ENCODE data around the gene PMEPA1. TPM values are rescaled to one million over a fixed set of nuclear protein-coding genes. Genes with fewer than 3 reads are reported as not detected.

PMEPA1 gene, protein sequence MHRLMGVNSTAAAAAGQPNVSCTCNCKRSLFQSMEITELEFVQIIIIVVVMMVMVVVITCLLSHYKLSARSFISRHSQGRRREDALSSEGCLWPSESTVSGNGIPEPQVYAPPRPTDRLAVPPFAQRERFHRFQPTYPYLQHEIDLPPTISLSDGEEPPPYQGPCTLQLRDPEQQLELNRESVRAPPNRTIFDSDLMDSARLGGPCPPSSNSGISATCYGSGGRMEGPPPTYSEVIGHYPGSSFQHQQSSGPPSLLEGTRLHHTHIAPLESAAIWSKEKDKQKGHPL
- 1 to 10 TPM; 1.6 to 2.3 TPM for total RNA-seq

DNA sequence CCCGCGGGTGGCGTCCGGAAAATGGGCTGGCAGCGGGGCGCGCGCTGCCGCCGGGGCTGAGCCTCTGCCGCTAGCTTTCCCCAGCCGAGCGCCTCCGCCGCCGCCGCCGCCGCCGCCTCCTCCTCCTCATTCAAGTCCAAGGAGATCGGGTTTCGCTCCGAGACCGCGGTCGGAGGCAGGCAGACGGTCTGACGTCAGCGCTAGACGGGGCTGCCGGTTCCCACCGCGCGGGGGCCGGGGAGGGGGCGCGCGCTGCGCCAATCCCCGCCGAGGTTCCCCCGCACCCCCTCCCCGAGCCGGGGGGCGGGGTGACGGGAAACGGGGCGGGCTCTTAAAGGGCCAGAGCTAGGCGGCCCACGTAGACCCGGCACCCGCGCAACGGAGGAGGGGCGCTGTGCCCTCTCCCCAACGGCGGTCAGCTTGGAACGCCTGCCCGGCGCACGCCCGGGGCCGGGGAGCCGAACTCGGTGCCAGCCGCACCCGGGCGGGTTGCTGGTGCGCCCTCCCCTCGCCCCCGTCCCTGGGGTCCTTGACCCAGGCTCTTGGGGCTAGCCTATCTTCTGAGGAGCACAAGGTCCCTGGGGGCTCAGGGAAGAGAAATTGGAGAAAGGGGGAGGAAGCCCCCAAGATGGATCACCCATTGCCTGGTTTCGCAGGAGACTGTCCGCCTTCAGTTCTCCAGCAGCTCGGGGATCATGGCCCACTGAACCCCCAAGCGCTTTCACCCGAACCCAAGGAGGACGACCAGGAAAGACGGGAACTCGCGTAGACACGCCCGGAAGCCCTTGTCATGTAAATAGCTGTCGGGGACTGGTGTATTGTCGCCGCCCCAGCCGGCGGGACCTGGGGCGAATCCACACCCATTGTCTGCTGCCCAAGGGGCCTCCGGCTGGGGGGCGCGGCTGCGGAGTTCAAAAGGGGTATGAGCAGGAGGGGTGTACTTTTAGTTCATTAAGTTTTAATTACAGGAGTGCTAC is at the start of gene PMEPA1:
TSS of gene PMEPA1 (minus strand) at position 193 of the 977 bp plus-strand sequence. CDS start 433 bp downstream, outside the sequence.
- ATAC-seq (replicated peaks): peak; percentile 90
- Mint-ChIP-seq H3K27ac (peak within 1 kb of the TSS; percentile 80), H3K4me1 (peaks cover 4% of the 10 kb centered on the region), H3K4me3 (peak within 1 kb of the TSS; percentile 89), H3K36me3 (ENCODE audit: low read depth) (peaks cover 4% of the 10 kb centered on the region), H3K9me3 (no peaks in the 10 kb centered on the region), H3K27me3 (peaks cover 4% of the 10 kb centered on the region)

DNA sequence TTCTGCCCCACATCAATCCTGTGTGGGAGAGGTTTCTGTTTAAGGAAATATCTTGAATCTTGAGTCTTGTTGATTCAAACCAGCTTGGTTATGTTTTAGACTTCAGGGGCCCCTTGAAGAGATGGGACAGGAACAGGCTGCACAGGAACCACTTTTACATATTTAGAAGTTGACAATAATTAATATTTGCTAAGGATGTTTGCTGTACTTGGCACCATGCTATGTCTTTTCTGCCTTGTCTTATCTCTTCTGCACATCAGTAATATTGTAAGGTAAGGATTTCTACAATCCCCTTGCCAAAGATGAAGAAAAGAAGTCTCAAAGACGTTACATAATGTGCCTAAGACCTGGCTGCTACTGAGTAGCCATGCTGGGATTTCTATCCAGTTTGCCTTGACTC is 48.0 kb upstream of the PMEPA1 start:
- Mint-ChIP-seq H3K9me3 (no peaks in the 10 kb centered on the region), H3K27me3 (peaks cover 50% of the 10 kb centered on the region), H3K4me1 (no peaks in the 10 kb centered on the region), H3K27ac (no peak overlapping the region), H3K36me3 (ENCODE audit: low read depth) (no peaks in the 10 kb centered on the region), H3K4me3 (no peak overlapping the region)
- ATAC-seq (replicated peaks): no peak

DNA sequence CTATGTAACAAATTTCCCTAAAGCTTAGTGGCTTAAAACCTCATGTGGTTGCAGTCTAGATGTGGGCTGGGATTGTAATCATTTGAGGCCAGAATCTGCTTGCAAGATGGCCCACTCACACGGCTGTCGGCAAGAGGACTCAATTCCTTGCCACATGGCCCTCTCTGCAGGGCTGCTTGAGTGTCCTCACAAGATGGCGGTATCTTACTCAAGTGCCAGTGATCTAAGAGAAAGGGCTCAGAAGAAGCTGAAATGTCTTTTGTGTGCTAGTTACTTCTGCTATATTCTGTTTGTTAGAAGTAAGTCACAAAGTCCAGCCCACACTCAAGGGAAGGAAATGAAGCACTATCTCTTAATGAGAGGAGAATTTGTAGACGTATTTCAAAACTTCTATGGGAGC is 47.1 kb upstream of the PMEPA1 start:
- Mint-ChIP-seq H3K9me3 (no peaks in the 10 kb centered on the region), H3K27me3 (peaks cover 42% of the 10 kb centered on the region)

DNA sequence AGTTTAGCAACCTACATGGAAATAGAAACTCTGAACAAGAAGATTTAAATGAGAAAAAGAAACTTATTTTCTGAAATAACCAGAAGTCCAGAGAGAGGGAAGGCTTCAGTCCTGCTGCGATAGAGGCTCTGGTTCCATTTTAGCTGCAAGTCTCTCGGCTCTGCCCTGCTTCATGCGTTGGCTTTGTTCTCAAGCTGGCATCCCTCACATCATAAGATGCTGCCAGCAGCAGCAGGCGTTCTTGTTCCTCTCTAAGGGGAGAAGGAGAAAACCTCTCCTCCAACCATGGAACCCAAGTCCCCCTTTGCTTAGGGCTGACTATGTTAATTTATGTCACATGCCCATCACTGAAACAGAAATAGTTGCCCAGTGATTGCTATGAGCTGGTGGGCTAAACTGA is 46.4 kb upstream of the PMEPA1 start:
- H3K4me3 Mint-ChIP-seq: no peak overlapping the region
- peaks cover 38% of the 10 kb centered on the region for H3K27me3 Mint-ChIP-seq
- H3K27ac Mint-ChIP-seq: no peak overlapping the region
- no peaks in the 10 kb centered on the region for H3K4me1 Mint-ChIP-seq
- no peaks in the 10 kb centered on the region for H3K36me3 Mint-ChIP-seq (ENCODE audit: low read depth)
- no peaks in the 10 kb centered on the region for H3K9me3 Mint-ChIP-seq
- no peak for ATAC-seq (replicated peaks)

More for the DNA sequence above, 47.1 kb upstream of the PMEPA1 start:
- Mint-ChIP-seq H3K4me1 (no peaks in the 10 kb centered on the region), H3K4me3 (no peak overlapping the region), H3K27ac (no peak overlapping the region), H3K36me3 (ENCODE audit: low read depth) (no peaks in the 10 kb centered on the region)
- ATAC-seq (replicated peaks): no peak

DNA sequence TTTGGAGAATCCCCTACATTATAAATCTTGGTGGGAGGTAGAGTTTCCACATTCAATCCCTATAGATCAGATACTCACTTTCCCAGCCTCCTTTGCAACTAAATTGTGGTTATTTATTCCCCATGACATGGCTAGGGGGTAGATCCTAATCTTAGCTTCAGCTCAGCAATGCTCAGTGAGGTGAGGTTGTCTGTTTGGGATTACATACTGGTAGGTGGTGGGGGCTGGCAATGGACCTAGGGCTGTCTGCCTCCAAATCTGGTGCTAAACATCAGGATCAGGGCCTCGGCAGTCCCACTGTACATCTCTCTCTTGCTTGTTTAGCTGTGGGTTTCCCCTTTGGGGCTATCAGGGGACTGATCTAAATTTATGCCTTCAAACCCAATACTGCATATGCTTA is 45.8 kb upstream of the PMEPA1 start:
- Mint-ChIP-seq H3K4me3 (no peak overlapping the region), H3K36me3 (ENCODE audit: low read depth) (no peaks in the 10 kb centered on the region), H3K9me3 (no peaks in the 10 kb centered on the region), H3K27ac (no peak overlapping the region), H3K4me1 (no peaks in the 10 kb centered on the region), H3K27me3 (peaks cover 41% of the 10 kb centered on the region)
- no peak for ATAC-seq (replicated peaks)

DNA sequence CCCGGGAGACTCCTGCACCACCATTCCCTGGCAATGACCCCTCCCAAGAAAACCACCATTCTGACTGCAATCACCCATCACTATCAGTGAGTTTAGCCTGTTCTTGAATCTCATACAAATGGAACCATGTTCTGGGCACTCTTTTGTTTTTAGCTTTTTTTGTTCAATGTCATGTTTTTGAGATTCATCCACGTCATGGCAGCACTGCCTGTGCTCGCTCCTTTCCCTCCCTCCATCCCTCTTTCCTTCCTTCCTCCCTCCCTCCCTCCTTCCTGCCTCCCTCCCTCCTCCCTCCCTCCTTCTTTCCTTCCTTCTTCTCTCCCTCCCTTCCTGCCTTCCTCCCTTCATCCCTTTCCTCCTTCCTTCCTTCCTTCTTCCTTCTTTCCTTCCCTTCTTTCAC is 44.4 kb upstream of the PMEPA1 start:
- no peak for ATAC-seq (replicated peaks)
- no peaks in the 10 kb centered on the region for H3K36me3 Mint-ChIP-seq (ENCODE audit: low read depth)
- peaks cover 1% of the 10 kb centered on the region for H3K4me1 Mint-ChIP-seq
- no peak overlapping the region for H3K27ac Mint-ChIP-seq
- no peaks in the 10 kb centered on the region for H3K9me3 Mint-ChIP-seq
- H3K27me3 Mint-ChIP-seq: peaks cover 39% of the 10 kb centered on the region
- no peak overlapping the region for H3K4me3 Mint-ChIP-seq

DNA sequence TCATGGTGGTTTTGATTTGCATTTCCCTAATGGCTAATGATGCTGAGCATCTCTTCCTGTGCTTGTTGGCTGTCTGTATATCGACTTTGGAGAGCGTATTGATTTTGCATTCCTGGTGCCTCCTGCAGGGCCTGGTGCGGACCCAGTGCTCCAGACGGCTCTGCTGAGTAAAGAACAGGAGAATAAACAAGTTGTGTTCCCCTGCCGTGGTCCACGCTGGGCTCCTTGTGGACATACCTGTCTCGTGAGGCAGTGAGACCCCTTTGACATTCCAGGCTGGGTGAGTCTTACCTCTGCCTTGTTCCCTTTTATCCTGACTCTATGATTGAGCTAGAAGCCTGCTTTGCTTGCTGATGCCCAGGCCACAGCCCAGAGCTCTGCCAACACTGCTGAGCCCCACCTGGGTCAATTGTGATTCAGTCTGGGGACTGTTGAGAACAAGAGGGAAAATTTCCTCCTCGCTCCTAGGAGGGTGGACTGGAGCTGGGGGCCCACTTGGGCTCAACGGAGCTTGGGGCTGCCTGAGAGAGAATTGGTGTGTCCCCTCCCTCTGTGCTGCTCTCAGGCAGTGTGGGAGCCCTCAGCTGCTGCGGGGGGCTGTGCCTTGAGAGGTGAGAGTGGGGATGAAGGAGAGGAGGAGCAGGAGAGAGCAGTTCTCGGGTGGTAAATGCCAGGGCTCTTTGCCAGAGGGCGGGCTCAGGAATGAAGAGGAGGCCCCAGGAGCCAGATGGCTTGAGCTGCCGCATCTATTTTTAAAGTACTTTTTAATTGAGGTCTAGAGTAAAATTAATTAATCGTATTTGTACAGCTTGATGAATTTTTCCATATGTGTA is 43.7 kb upstream of the PMEPA1 start:
- H3K27ac Mint-ChIP-seq: no peak overlapping the region
- ATAC-seq (replicated peaks): no peak
- no peaks in the 10 kb centered on the region for H3K9me3 Mint-ChIP-seq
- H3K4me3 Mint-ChIP-seq: no peak overlapping the region
- no peaks in the 10 kb centered on the region for H3K36me3 Mint-ChIP-seq (ENCODE audit: low read depth)
- H3K4me1 Mint-ChIP-seq: peaks cover 8% of the 10 kb centered on the region
- peaks cover 40% of the 10 kb centered on the region for H3K27me3 Mint-ChIP-seq

DNA sequence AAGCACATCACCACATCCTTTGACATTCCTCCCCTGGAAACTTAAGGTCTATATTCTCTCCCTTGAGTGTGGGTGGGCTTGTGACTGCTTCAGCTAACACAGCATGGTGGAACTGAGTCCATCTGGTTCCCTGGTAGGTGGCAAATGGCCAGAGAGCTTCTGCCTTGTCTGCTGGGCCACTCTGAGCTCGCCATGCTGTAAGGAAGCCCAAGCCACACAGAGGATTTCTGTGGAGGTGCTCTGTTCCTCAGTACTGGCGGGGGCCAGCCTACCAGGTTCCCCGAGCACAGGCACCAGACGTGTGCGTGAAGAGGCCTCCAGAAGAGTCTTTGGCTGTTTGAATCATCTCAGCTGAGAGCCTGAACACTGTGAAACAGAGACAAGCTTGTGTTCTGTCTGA is 41.6 kb upstream of the PMEPA1 start:
- Mint-ChIP-seq H3K27me3 (peaks cover 46% of the 10 kb centered on the region), H3K4me1 (peaks cover 12% of the 10 kb centered on the region), H3K4me3 (no peak overlapping the region), H3K36me3 (ENCODE audit: low read depth) (no peaks in the 10 kb centered on the region), H3K27ac (no peak overlapping the region), H3K9me3 (no peaks in the 10 kb centered on the region)
- no peak for ATAC-seq (replicated peaks)

DNA sequence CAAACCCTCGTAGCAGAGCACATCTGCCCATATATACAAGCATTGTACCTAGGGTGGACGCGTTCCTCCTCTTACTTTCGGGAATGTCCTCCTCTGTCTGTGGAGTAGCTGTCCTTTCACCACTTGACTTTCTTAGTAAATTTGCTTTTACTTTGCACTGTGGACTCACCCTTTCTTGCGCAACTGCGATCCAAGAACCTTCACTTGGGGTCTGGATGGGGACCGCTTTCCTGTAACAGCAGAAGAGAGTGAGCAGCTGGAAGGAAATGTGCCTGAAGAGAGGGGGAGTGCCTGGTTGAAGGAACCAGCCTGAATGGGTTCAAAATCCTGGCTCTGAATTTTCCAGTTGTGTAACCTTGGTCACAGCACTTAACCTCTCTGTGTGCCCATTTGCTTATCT is 40.1 kb upstream of the PMEPA1 start:
- Mint-ChIP-seq H3K4me3 (no peak overlapping the region), H3K36me3 (ENCODE audit: low read depth) (no peaks in the 10 kb centered on the region), H3K27me3 (peaks cover 35% of the 10 kb centered on the region), H3K9me3 (no peaks in the 10 kb centered on the region), H3K4me1 (peaks cover 12% of the 10 kb centered on the region), H3K27ac (no peak overlapping the region)
- no peak for ATAC-seq (replicated peaks)

DNA sequence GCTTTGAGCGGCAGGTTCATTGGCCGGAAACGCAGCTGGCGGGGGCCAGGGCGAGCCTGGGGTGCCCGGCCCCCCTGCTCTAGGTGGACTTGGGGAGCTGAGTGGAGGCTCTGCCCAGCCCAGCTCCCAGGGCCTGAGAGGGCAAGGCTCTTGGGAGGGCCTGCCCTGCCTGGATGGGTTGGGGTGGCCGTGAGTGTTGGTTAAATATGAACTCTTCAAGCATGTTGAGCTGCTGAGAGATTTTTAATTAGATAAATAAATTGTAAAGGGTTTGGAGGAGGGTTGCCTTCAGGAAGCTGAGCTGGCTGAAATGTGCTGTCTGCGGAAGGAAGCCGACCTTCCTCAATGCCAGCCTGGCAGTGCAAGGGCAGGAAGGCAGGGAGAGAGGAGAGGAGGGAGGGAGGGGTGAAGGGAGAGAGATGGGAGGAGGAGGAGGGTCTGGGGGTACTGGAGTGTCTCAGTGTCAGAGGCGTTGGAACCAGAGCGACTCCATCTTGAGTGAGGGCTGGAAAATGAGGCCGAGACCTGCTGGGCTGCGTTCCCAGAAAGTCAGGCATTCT is 39.4 kb upstream of the PMEPA1 start:
- H3K4me3 Mint-ChIP-seq: peak overlapping the region; percentile 64
- H3K9me3 Mint-ChIP-seq: no peaks in the 10 kb centered on the region
- H3K27ac Mint-ChIP-seq: peak overlapping the region; percentile 41
- no peaks in the 10 kb centered on the region for H3K36me3 Mint-ChIP-seq (ENCODE audit: low read depth)
- ATAC-seq (replicated peaks): no peak
- H3K4me1 Mint-ChIP-seq: peaks cover 12% of the 10 kb centered on the region
- peaks cover 29% of the 10 kb centered on the region for H3K27me3 Mint-ChIP-seq

DNA sequence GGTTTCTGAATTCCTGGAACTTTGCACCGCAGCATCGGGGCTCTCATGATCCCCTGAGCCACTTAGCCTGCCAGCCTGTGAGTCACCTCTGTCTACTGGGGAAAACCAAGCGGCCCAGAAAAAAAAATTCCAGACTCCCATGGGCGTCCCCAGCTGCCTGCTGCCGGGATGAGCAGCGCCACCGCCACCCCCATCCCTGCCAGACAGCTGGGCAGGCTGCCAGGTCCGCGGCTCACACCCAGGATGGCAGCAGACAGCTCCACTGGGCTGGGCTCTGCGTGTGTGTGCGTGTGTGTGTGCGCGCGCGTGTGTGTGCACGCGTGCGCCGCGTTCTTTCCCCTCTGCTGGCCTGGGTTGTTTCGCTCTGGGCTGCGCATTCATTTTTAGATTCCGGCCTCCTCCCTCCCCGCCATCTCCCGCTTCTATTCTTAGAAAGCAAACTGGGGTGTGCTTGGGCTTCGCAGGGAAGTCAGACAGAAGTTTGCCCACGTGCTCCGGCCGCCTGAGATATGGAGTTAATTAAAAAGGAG is 38.9 kb upstream of the PMEPA1 start:
- Mint-ChIP-seq H3K4me3 (peak overlapping the region; percentile 64), H3K36me3 (ENCODE audit: low read depth) (no peaks in the 10 kb centered on the region), H3K27me3 (peaks cover 29% of the 10 kb centered on the region), H3K27ac (peak overlapping the region; percentile 41), H3K4me1 (peaks cover 12% of the 10 kb centered on the region), H3K9me3 (no peaks in the 10 kb centered on the region)
- ATAC-seq (replicated peaks): peak; percentile 93

DNA sequence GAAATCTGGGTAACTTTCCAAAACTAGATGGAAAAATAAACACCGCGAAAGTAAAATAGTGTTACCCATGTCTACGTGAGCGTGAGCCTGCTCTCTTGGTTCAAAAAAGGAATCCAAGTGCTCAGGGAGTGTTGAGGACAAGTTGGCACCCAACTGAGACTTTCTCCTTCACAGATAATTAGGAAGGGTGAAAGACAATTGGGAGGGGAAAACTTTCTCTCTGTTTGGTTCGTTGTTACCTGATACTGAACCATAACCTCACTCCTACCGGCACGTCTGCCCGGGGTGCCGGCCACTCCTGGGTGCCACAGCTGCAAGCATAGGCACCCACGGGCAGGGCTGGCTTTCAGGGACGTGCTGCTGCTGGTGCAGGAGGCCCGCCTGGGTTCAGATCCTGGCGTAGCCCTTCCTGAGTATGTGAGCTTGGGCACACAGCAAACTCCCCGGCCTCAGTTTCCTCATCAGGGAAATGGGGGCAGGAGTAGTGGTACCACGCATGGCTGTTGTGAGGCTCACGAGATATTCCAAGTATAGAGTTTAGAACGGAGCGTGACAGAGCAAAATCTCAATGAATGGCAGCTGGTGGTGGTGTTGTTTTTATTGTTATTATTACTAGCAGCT is 38.2 kb upstream of the PMEPA1 start:
- H3K4me1 Mint-ChIP-seq: peaks cover 12% of the 10 kb centered on the region
- peak; percentile 5 for ATAC-seq (replicated peaks)
- H3K36me3 Mint-ChIP-seq (ENCODE audit: low read depth): no peaks in the 10 kb centered on the region
- peaks cover 25% of the 10 kb centered on the region for H3K27me3 Mint-ChIP-seq
- peak overlapping the region; percentile 64 for H3K4me3 Mint-ChIP-seq
- H3K9me3 Mint-ChIP-seq: no peaks in the 10 kb centered on the region
- no peak overlapping the region for H3K27ac Mint-ChIP-seq

DNA sequence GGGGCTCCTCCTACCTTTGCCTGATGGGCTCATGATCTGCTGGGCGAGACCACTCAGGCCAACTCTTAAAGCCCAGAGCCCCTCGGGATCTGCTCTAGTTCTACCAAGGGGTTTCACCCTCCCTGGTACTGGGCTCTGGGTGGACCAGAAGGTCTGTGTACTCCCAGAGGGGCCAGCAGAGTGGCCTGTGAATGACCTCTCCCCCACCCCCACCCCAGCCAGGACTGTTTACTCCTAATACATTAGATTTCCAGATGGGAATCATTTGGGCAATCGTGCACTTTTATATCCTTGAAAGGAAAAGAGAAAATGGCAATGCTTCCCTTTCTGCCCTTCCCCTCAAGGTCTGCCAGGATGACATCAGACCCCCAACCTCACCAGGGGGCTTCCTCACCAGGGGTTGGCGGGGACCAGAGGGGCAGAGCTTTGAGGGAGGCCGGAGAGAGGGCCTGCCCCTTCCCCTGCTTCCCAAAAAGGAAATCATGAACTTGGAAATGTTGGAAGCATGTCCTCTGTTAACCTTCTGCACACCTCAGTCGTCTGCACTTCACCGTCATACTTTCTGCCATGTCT is 37.1 kb upstream of the PMEPA1 start:
- no peak for ATAC-seq (replicated peaks)
- Mint-ChIP-seq H3K4me3 (no peak overlapping the region), H3K4me1 (peaks cover 12% of the 10 kb centered on the region), H3K27ac (no peak overlapping the region), H3K36me3 (ENCODE audit: low read depth) (no peaks in the 10 kb centered on the region), H3K9me3 (no peaks in the 10 kb centered on the region), H3K27me3 (peaks cover 30% of the 10 kb centered on the region)

Measured in activated T-helper 17 cell treated with anti-CD3 and anti-CD28 coated beads, Interleukin-2, amount 50 U/mL, for 72 hours (primary cell).